ENCODE measurements around the gene FAM50A.

FAM50A gene

GRCh38 chrX:154439841-154440240 is 4.1 kb upstream of the FAM50A start:
- DNase-seq (ENCODE audit: low spot score): no peak

DNA sequence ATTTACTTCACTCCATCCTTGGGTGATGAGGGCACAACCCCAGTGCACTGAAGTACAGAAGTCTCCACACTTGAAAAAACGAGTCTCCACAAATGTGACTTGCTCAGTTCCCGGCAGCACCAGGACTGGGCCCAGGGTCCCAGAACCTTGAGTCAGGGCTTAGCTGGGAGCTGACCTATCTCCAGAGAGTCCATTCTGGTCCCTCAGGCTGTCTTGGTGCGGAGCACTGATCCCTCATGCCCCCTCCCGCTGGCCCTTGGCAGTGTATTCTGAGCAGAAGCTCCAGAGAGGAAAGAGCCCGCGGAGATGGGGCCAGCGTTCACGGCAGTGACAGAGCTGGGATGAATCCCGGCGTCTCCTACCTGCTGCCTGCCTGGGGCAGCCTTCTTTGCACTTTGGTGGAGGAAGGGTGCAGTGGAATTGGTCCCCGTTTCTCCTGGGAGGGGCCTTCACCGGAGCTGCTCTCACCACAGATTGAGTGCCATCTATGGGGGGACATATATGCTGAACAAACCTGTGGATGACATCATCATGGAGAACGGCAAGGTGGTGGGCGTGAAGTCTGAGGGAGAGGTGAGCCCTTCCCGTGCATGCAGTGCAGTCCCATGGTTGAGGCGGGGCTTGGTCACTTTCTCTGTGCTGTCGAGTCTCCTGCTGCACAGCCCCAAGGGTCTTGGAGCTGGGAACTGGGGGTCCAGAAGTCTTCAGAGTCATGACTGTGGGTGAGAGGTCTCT is 3.2 kb upstream of the FAM50A start:
- DNase-seq (ENCODE audit: low spot score): no peak

DNA sequence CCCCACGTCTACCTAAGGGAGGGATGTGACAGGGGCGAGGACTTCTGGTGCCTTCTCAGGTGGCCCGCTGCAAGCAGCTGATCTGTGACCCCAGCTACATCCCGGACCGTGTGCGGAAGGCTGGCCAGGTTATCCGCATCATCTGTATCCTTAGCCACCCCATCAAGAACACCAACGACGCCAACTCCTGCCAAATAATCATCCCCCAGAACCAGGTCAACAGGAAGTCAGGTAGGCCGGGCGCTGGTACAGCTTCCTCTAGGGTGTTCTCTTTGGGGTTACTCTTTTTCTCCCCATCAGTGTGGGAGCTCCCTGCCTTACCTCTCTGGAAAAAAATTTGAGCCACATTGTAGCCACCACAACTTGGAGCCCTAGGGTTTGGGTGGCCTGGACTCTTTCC is 2.4 kb upstream of the FAM50A start:
- DNase-seq (ENCODE audit: low spot score): no peak

- peak; percentile 34 for DNase-seq (ENCODE audit: low spot score)
Measured at GRCh38 chrX:154441984-154442707, 1.8 kb upstream of the FAM50A start.

- no peak for DNase-seq (ENCODE audit: low spot score)
Measured at GRCh38 chrX:154443479-154443910, 446 bp upstream of the FAM50A start.

- DNase-seq (ENCODE audit: low spot score): no peak
Measured at GRCh38 chrX:154444755-154445246, 860 bp downstream of the FAM50A start.

DNA sequence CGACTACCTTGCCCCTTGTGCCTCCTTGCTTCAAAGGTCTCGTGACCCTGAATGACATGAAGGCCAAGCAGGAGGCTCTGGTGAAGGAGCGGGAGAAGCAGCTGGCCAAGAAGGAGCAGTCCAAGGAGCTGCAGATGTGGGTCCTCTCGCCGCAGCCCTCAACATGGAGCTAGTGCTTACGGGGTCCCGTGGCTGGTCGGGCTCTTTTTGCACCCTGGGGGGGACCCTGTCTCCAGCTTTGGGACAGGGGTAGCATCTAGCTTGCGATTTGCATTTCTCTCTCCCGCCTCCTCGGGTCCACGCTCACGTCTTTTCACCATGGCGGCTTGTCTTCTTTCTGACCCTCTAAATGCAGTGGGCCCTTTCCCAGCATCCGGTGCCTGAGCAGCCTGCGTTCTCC is 1.8 kb downstream of the FAM50A start:
- DNase-seq (ENCODE audit: low spot score): no peak

DNA sequence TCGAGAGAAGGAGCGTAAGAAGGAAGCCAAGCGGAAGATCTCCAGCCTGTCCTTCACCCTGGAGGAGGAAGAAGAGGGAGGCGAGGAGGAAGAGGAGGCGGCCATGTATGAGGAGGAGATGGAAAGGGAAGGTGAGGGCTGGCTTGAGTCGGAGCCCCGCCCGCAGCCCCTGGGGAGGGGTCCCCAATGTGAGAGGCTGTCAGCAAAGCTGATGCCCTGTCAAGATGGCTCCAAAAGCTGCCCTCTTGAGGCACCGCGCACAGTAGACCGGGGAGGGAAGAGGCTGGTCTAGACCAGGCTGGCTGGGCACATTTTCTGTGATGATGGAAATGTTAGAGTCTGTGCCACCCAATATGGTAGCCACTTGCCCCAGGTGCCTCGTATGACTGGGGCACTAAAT is 2.5 kb downstream of the FAM50A start:
- DNase-seq (ENCODE audit: low spot score): no peak

DNA sequence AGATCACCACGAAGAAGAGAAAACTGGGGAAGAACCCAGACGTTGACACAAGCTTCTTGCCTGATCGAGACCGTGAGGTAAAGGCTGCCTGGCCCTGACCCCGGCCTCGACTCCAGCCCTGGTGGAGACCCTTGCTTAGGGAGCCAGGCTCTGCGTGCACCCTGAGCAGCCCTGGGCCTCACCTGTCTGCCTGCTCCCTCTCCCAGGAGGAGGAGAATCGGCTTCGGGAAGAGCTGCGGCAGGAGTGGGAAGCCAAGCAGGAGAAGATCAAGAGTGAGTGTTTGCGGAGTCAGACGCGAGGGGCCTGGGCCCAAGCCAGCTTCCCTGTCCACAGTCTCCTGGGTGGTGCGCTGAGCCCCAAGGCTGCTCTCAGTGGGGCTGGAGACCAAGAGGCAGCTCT is 4.5 kb downstream of the FAM50A start:
- no peak for DNase-seq (ENCODE audit: low spot score)

DNA sequence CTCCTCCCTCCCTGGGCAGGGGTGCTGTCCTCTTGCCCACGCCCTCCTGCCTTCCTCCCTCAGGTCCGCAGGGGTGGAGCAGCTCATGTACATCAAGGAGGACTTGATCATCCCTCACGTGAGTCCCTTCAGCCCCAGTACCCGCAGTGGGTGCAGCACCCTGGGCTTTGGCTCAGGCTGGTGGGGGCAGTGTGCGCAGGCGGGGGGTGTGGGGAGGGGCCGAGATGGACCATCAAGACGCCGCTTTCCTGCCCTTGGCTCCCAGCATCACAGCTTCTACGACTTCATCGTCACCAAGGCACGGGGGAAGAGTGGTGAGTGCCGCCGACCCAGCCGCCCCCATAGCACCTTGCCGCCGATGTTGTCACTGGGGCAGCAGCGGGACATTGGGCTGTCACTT is 5.7 kb downstream of the FAM50A start:
- no peak for DNase-seq (ENCODE audit: low spot score)

- DNase-seq (ENCODE audit: low spot score): no peak
Measured at GRCh38 chrX:154450312-154450711, 6.4 kb downstream of the FAM50A start.

- DNase-seq (ENCODE audit: low spot score): no peak
Measured at GRCh38 chrX:154452823-154453222, 8.9 kb downstream of the FAM50A start.

DNA sequence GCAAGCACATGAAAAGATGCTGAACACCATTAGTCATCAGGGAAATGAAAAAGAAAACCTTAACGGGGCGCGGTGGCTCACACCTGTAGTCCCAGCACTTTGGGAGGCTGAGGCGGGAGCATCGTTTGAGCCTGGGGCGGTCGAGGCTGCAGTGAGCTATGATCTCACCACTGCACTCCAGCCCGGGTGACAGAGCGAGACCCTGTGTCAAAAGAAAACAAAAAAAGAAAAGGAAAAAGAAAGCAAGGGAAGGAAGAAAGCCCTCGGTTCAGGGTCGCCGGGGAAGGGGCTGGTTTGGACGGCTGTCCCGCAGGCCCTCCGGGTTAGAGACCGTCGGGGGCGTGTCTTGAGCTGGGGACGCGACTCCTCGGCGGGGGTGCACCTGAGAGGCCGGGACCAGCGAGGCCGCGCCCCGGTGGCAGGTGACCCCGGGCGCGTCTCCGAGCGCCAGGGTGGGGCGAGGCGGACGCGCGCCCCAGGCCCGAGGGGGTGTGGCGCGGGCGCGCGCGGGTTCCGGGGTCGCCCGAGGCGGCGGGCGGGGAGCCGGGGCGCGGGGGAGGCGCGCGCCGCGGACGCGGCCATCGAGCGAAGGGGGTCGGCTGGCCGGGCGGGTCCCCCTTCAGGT is 13.7 kb downstream of the FAM50A start:
- peak; percentile 61 for DNase-seq (ENCODE audit: low spot score)

GRCh38 chrX:154458116-154458953 is 14.4 kb downstream of the FAM50A start, which contains the start of gene PLXNA3:
PLXNA3 (plus strand) TSS chrX:154458281; CDS start chrX:154460184, 1,903 bp downstream.
- DNase-seq (ENCODE audit: low spot score): peak; percentile 50

- DNase-seq (ENCODE audit: low spot score): peak; percentile 38
Measured at GRCh38 chrX:154458954-154459778, 15.2 kb downstream of the FAM50A start.

DNA sequence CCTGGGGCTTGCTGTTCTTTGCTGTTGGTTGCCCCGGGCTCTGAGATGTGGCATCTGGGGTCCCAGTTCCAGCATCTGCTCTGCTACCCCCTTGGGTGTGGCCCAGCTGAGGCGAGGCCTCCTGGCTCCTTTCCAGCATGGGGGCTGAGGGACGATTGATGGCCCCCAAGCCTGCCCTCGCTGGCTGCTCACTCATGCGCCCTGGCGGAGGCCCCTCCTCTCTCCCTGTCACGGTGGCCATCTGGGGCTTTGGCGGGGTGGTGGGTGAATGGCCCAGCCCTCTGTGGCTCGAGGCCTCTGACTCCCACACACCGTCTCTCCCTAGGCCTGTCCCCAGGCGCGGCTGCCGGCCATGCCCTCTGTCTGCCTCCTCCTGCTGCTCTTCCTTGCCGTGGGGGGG is 15.9 kb downstream of the FAM50A start:
- no peak for DNase-seq (ENCODE audit: low spot score)

DNA sequence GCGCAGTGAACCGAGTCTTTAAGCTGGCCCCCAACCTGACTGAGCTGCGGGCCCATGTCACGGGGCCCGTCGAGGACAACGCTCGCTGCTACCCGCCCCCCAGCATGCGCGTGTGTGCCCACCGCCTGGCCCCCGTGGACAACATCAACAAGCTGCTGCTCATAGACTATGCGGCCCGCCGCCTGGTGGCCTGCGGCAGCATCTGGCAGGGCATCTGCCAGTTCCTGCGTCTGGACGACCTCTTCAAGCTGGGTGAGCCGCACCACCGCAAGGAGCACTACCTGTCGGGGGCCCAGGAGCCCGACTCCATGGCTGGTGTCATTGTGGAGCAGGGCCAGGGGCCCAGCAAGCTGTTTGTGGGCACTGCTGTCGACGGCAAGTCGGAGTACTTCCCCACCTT is 16.4 kb downstream of the FAM50A start:
- no peak for DNase-seq (ENCODE audit: low spot score)

DNA sequence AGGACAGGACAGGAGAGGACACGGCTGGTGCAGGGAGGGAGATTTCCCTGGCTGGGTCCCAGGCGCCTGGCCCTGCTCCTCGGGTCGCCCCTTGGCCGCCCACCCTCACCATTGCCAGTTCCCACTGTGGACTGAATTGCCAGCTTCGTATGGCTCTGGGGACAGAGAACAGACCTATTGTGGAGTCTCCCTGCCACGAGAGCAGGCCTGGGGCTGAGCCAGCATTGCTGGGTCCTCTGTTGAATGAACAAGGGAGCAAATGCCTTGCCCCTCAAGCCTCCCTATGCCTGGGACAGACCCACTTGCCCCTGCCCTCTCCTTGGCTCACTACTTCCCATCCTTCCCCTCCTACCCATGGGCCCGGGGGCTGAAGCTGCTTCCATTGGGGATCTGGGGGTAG is 18.5 kb downstream of the FAM50A start:
- no peak for DNase-seq (ENCODE audit: low spot score)

- DNase-seq (ENCODE audit: low spot score): no peak
Measured at GRCh38 chrX:154463611-154464220, 19.8 kb downstream of the FAM50A start.

DNA sequence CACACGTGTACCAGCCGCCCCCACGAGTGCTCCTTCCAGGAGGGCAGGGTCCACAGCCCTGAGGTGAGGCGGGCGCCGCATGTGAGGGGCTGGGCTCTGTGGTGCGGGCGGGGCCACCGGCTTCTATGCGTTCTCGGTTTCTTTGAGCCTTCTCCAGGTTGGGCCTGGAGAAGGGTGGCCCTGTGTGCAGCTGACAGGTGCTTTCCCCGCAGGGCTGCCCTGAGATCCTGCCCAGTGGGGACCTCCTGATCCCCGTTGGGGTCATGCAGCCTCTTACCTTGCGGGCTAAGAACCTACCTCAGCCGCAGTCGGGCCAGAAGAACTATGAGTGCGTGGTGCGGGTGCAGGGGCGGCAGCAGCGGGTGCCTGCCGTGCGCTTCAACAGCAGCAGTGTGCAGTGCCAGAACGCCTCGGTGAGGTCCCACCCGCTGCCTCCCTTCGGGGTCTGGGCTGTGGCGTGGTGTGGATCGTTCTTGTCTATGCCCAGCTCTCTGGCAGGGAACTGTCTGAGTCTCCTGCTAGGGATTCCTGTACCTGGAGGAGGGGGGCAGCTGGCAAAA is 20.9 kb downstream of the FAM50A start:
- DNase-seq (ENCODE audit: low spot score): no peak
